HG02970 (cell line): Measurements from ENCODE around the gene RGS8.

ENCODE experiments used
- ATAC-seq: cut with Tn5 transposase; IDR thresholded peaks from one replicate; pipeline ENCODE4 v1.9.1; 2021; ENCODE audit warnings: mild to moderate bottlenecking, moderate library complexity, moderate number of reproducible peaks; ENCODE audit not compliant: unreplicated experiment, low FRiP score

RGS8 gene

GRCh38 chr1:182644886-182645285 is 39.5 kb downstream of the RGS8 start:
- ATAC-seq = no peak

- no peak for ATAC-seq
Observed at GRCh38 chr1:182643699-182644098, 40.7 kb downstream of the RGS8 start.

- no peak for ATAC-seq
Observed at GRCh38 chr1:182642461-182642860, 41.9 kb downstream of the RGS8 start.

DNA sequence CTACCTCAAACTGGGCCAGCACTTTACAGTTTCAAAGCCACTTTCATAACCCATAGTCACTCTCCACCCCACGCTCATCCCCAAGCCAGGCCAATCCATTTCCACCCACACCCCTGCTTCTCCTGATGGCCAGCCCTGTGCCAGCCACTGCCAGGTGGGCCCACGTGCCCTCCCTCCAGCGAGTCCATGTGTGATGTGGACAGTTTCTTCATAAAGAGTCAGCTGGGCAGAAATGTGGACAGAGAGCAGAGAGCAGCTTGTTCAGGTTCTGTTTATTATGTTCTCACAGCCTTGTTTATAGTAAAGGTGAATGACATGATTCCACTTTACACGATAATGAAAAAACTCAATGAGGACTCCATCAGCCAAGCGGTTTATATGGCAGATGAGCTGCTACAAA is 42.8 kb downstream of the RGS8 start:
- no peak for ATAC-seq

DNA sequence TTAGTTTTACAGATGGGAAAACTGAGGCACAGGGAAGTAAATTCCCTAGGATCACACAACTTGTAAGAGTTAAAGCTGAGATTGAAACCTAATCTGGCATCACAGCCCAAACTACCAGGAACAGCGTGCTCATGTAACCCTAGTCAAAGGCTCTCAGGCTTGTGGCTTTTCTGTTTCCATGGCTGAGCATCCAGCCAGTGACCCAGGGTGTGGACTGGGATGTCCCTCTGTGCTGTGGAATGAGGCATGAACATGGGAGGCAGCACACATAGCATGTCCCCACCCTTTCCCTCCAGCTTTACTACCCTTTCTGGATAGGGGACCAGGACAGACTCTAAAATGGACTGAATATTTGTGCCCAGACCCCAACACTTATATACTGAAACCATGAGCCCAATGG is 45.1 kb downstream of the RGS8 start:
- ATAC-seq = no peak

- ATAC-seq = no peak
Observed at GRCh38 chr1:182637769-182638168, 46.6 kb downstream of the RGS8 start.

DNA sequence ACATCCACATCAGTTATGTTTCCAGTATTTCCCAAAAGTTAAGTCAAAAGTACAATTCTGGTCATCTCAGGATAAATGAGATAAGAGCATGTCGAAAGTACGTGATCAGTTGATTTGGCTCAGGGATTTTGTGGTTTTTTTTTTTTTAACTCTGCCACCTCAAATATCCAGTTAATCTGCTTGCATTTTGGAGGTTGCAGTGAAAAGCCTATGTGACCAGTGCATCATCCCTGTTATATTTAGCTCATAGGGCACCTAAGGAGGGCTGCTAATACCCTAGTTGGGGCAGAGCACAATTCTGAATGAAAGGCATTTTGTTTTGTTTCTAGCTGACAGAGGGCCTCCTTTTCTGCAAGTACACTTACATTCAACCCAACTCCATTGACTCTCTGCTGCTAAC is 48.5 kb downstream of the RGS8 start:
- ATAC-seq = no peak
